DND-41 (cell line): Measurements from ENCODE around the gene RNF186.
"Not testable (repeated sequence)": the region's sequence is repeated elsewhere in the genome, so short reads cannot be mapped to it uniquely, and the experiment has no call there.

Experiments
- ATAC-seq: fragments of 200-7000 bp; cut with Tn5 transposase; 3 replicates; pipeline ENCODE4 v1.9.1; 2021; ENCODE audit warnings: low read depth; ENCODE audit not compliant: insufficient read depth
- DNase-seq: peaks from one replicate; pipeline ENCODE4 v3.0.0-alpha.2; 2020
- H2AFZ ChIP-seq: 2 replicates; pipeline ENCODE4 v1.6.0; 2012; ENCODE audit warnings: low read depth, low read length
- H3K27ac ChIP-seq: 2 replicates; pipeline ENCODE4 v1.5.1; 2012; ENCODE audit warnings: low read length, inconsistent platforms
- H3K27me3 ChIP-seq: fragments of 200-600 bp; sonication (generic); 2 replicates; pipeline ENCODE4 v1.6.0; 2012; ENCODE audit warnings: low read length, mild to moderate bottlenecking, inconsistent platforms; ENCODE audit not compliant: insufficient read depth, poor library complexity
- H3K36me3 ChIP-seq: 2 replicates; pipeline ENCODE4 v1.5.1; 2012; ENCODE audit warnings: low read length, inconsistent platforms; ENCODE audit not compliant: insufficient read depth
- H3K4me1 ChIP-seq: 2 replicates; pipeline ENCODE4 v1.5.1; 2012; ENCODE audit warnings: mild to moderate bottlenecking, low read length; ENCODE audit not compliant: insufficient read depth
- H3K4me2 ChIP-seq: 2 replicates; pipeline ENCODE4 v1.6.0; 2012; ENCODE audit warnings: mild to moderate bottlenecking, moderate library complexity, low read length, inconsistent platforms; ENCODE audit not compliant: insufficient read depth
- H3K4me3 ChIP-seq, 2 experiments: fragments of 200-600 bp in 1 of 2; shearing (Covaris generic) in 1 of 2; 2 replicates each; pipeline ENCODE4 v1.5.1; 2012 to 2016; ENCODE audit warnings: inconsistent platforms in 2 of 2, low read length in 2 of 2, mild to moderate bottlenecking in 2 of 2, low read depth in 1 of 2, moderate library complexity in 1 of 2
- H3K79me2 ChIP-seq: 2 replicates; pipeline ENCODE4 v1.6.0; 2012; ENCODE audit warnings: low read length, inconsistent platforms; ENCODE audit not compliant: insufficient read depth
- H3K9ac ChIP-seq: 2 replicates; pipeline ENCODE4 v1.6.0; 2012; ENCODE audit warnings: low read depth, mild to moderate bottlenecking, inconsistent platforms, low read length, moderate library complexity
- H3K9me3 ChIP-seq: 2 replicates; pipeline ENCODE4 v1.5.1; 2012; ENCODE audit warnings: low read length, moderate library complexity, mild to moderate bottlenecking, inconsistent platforms; ENCODE audit not compliant: insufficient read depth, severe bottlenecking
- H4K20me1 ChIP-seq: 2 replicates; pipeline ENCODE4 v1.6.0; 2012; ENCODE audit warnings: low read length; ENCODE audit not compliant: insufficient read depth
- CTCF ChIP-seq: IDR thresholded peaks from 2 replicates; pipeline ENCODE4 v1.5.1; 2012; ENCODE audit warnings: borderline replicate concordance, low read length, moderate library complexity, mild to moderate bottlenecking; ENCODE audit not compliant: poor library complexity, severe bottlenecking; ENCODE audit errors: extremely low read depth
- EZH2 ChIP-seq: IDR thresholded peaks from 3 replicates; pipeline ENCODE4 v1.6.1; 2012; ENCODE audit warnings: borderline replicate concordance, low read depth, mild to moderate bottlenecking, moderate library complexity, low read length, inconsistent platforms; ENCODE audit not compliant: severe bottlenecking

Gene RNF186

GRCh38 chr1:19792237-19793002 is 22.7 kb downstream of the RNF186 start:
- no peaks in the 10 kb centered on the region for H3K9me3 ChIP-seq
- no peaks in the 10 kb centered on the region for H3K79me2 ChIP-seq
- H3K9ac ChIP-seq = no peak overlapping the region
- no peaks in the 10 kb centered on the region for H3K36me3 ChIP-seq
- no peak overlapping the region for H3K4me3 ChIP-seq
- ATAC-seq (no peak), DNase-seq (no peak)
- no peak overlapping the region for H3K27ac ChIP-seq
- no peaks in the 10 kb centered on the region for H4K20me1 ChIP-seq
- no peak for TF ChIP-seq CTCF
- TF ChIP-seq EZH2 = no peak
- no peak overlapping the region for H2AFZ ChIP-seq
- peaks cover 3% of the 10 kb centered on the region for H3K27me3 ChIP-seq
- H3K4me1 ChIP-seq = no peaks in the 10 kb centered on the region
- H3K4me2 ChIP-seq = no peak overlapping the region

- H3K9ac ChIP-seq, H3K9me3 ChIP-seq, H3K79me2 ChIP-seq, H3K4me2 ChIP-seq, H3K4me1 ChIP-seq, H3K27me3 ChIP-seq, H4K20me1 ChIP-seq, H3K36me3 ChIP-seq, ATAC-seq, H3K4me3 ChIP-seq, H2AFZ ChIP-seq, DNase-seq, H3K27ac ChIP-seq: not testable (repeated sequence)
These were observed 24.8 kb downstream of the RNF186 start for GRCh38 chr1:19790061-19790975.

GRCh38 chr1:19786988-19787423 is 28.1 kb downstream of the RNF186 start:
- no peaks in the 10 kb centered on the region for H3K79me2 ChIP-seq
- no peak for DNase-seq
- no peaks in the 10 kb centered on the region for H4K20me1 ChIP-seq
- no peak for ATAC-seq
- no peaks in the 10 kb centered on the region for H3K4me1 ChIP-seq
- H3K27me3 ChIP-seq = peaks cover 11% of the 10 kb centered on the region
- H3K4me2 ChIP-seq = no peak overlapping the region
- no peak overlapping the region for H3K4me3 ChIP-seq
- TF ChIP-seq CTCF (no peak), EZH2 (no peak)
- no peak overlapping the region for H2AFZ ChIP-seq
- no peaks in the 10 kb centered on the region for H3K36me3 ChIP-seq
- no peaks in the 10 kb centered on the region for H3K9me3 ChIP-seq
- no peak overlapping the region for H3K9ac ChIP-seq
- no peak overlapping the region for H3K27ac ChIP-seq

- no peaks in the 10 kb centered on the region for H3K4me1 ChIP-seq
- H3K9ac ChIP-seq = no peak overlapping the region
- no peaks in the 10 kb centered on the region for H3K36me3 ChIP-seq
- no peaks in the 10 kb centered on the region for H3K79me2 ChIP-seq
- H2AFZ ChIP-seq = no peak overlapping the region
- H4K20me1 ChIP-seq = no peaks in the 10 kb centered on the region
- H3K4me3 ChIP-seq = no peak overlapping the region
- H3K27ac ChIP-seq = no peak overlapping the region
- ATAC-seq = no peak
- TF ChIP-seq EZH2 (no peak), CTCF (no peak)
- H3K9me3 ChIP-seq = no peaks in the 10 kb centered on the region
- DNase-seq = no peak
- no peak overlapping the region for H3K4me2 ChIP-seq
- peaks cover 11% of the 10 kb centered on the region for H3K27me3 ChIP-seq
These were observed 29.4 kb downstream of the RNF186 start for GRCh38 chr1:19785660-19786059.
